WTC11 (cell line): ENCODE data around the gene HS6ST1. TPM values are rescaled to one million over a fixed set of nuclear protein-coding genes. Genes with fewer than 3 reads are reported as not detected.

Source experiments
- ATAC-seq: fragments of 200-7000 bp; cut with Tn5 transposase; 2 replicates; pipeline ENCODE4 v1.10.0; 2021; ENCODE audit warnings: mild to moderate bottlenecking, moderate library complexity
- CTCF ChIA-PET: fragments of 300-600 bp; sonication (Branson Sonifier 250); formaldehyde crosslinking; loops from one replicate; lab custom pipeline; 2021; ENCODE audit warnings: antibody characterized with exemption; lab: Charles Lee
- POLR2A ChIA-PET: fragments of 350-600 bp; sonication (Branson Sonifier 250); formaldehyde crosslinking; loops from one replicate; lab custom pipeline; 2021; ENCODE audit warnings: antibody characterized with exemption; lab: Charles Lee
- DNase-seq: peaks from one replicate; pipeline ENCODE4 v3.0.0; 2021; ENCODE audit warnings: low spot score
- H3K27ac Mint-ChIP-seq: 2 replicates; pipeline ENCODE4 v1.8.0; 2021; ENCODE audit warnings: mixed read lengths
- H3K27me3 Mint-ChIP-seq: 2 replicates; pipeline ENCODE4 v1.8.0; 2021; ENCODE audit warnings: low read depth, mild to moderate bottlenecking, moderate library complexity, mixed read lengths
- H3K36me3 Mint-ChIP-seq: 2 replicates; pipeline ENCODE4 v1.8.0; 2021; ENCODE audit warnings: mixed read lengths
- H3K4me1 Mint-ChIP-seq: 2 replicates; pipeline ENCODE4 v1.8.0; 2022; ENCODE audit warnings: mixed read lengths
- H3K4me3 Mint-ChIP-seq: 2 replicates; pipeline ENCODE4 v1.8.0; 2021; ENCODE audit warnings: mild to moderate bottlenecking, moderate library complexity, mixed read lengths
- H3K9me3 Mint-ChIP-seq: 2 replicates; pipeline ENCODE4 v1.8.0; 2021; ENCODE audit warnings: mixed read lengths
- CBFB ChIP-seq: sonication (generic); formaldehyde crosslinking; IDR thresholded peaks from 2 replicates; pipeline ENCODE4 v1.8.1; 2022; ENCODE audit warnings: mild to moderate bottlenecking, low read depth, missing genetic modification reagents
- ESRRA ChIP-seq: sonication (generic); formaldehyde crosslinking; IDR thresholded peaks from 2 replicates; pipeline ENCODE4 v1.8.1; 2022; ENCODE audit warnings: mild to moderate bottlenecking, missing genetic modification reagents, borderline replicate concordance
- HMGXB4 ChIP-seq: sonication (generic); formaldehyde crosslinking; IDR thresholded peaks from 2 replicates; pipeline ENCODE4 v1.8.1; 2023; ENCODE audit warnings: mild to moderate bottlenecking, moderate library complexity, missing genetic modification reagents
- IRF2 ChIP-seq: sonication (generic); formaldehyde crosslinking; IDR thresholded peaks from 2 replicates; pipeline ENCODE4 v1.8.0; 2022; ENCODE audit warnings: low read depth, missing genetic modification reagents, borderline replicate concordance
- JUN ChIP-seq: sonication (generic); formaldehyde crosslinking; IDR thresholded peaks from 2 replicates; pipeline ENCODE4 v1.8.0; 2023; ENCODE audit warnings: mild to moderate bottlenecking, missing genetic modification reagents
- NFYB ChIP-seq: sonication (generic); formaldehyde crosslinking; conservative IDR thresholded peaks from 2 replicates; pipeline ENCODE4 v1.8.0; 2022; ENCODE audit warnings: low read depth, missing genetic modification reagents
- NR3C1 ChIP-seq: sonication (generic); formaldehyde crosslinking; conservative IDR thresholded peaks from 2 replicates; pipeline ENCODE4 v1.8.1; 2023; ENCODE audit warnings: low read depth, mild to moderate bottlenecking, missing genetic modification reagents
- PRRX2 ChIP-seq: fragments of 250-450 bp; sonication (Bioruptor Pico); IDR thresholded peaks from 2 replicates; pipeline ENCODE4 v1.8.0; 2021; ENCODE audit warnings: mild to moderate bottlenecking
- ZBTB43 ChIP-seq: sonication (generic); formaldehyde crosslinking; IDR thresholded peaks from 2 replicates; pipeline ENCODE4 v1.8.1; 2023; ENCODE audit warnings: mild to moderate bottlenecking, missing genetic modification reagents
- ZMAT4 ChIP-seq: fragments of 250-450 bp; sonication (Bioruptor Pico); IDR thresholded peaks from 2 replicates; pipeline ENCODE4 v1.9.0; 2021; ENCODE audit warnings: mild to moderate bottlenecking
- ZNF232 ChIP-seq: sonication (generic); formaldehyde crosslinking; IDR thresholded peaks from 2 replicates; pipeline ENCODE4 v1.8.0; 2022; ENCODE audit warnings: mild to moderate bottlenecking, missing genetic modification reagents
- ZNF396 ChIP-seq: fragments of 250-450 bp; sonication (Bioruptor Pico); IDR thresholded peaks from 2 replicates; pipeline ENCODE4 v1.8.0; 2021; ENCODE audit warnings: mild to moderate bottlenecking, moderate library complexity, borderline replicate concordance
- ZNF423 ChIP-seq: fragments of 250-450 bp; sonication (Bioruptor Pico); IDR thresholded peaks from 2 replicates; pipeline ENCODE4 v2.1.2; 2022; ENCODE audit warnings: mild to moderate bottlenecking, moderate library complexity
- ZNF425 ChIP-seq: fragments of 250-450 bp; sonication (Bioruptor Pico); conservative IDR thresholded peaks from 2 replicates; pipeline ENCODE4 v1.9.0; 2021; ENCODE audit warnings: mild to moderate bottlenecking
- total RNA-seq: library from RNA; stranded (reverse); gene quantifications from 3 replicates; pipeline ENCODE4 v1.2.3, GENCODE V29; 2021
- TF ChIP-seq, protein P1 (sequence below): sonication (generic); formaldehyde crosslinking; IDR thresholded peaks from 2 replicates; pipeline ENCODE4 v1.8.1; 2022; ENCODE audit warnings: mild to moderate bottlenecking, missing genetic modification reagents, moderate library complexity, borderline replicate concordance
- TF ChIP-seq, protein P2 (sequence below): sonication (generic); formaldehyde crosslinking; conservative IDR thresholded peaks from 2 replicates; pipeline ENCODE4 v1.8.1; 2023; ENCODE audit warnings: mild to moderate bottlenecking, low read depth, missing genetic modification reagents, moderate library complexity
- TF ChIP-seq, protein P3 (sequence below): sonication (generic); formaldehyde crosslinking; IDR thresholded peaks from 2 replicates; pipeline ENCODE4 v1.8.1; 2022; ENCODE audit warnings: missing genetic modification reagents, borderline replicate concordance
- TF ChIP-seq, protein P4 (sequence below): sonication (generic); formaldehyde crosslinking; IDR thresholded peaks from 2 replicates; pipeline ENCODE4 v1.8.0; 2022; ENCODE audit warnings: mild to moderate bottlenecking, missing genetic modification reagents

The HS6ST1 gene
- total RNA-seq, 1 experiment from 2014 or later, result 55.5 TPM

GRCh38 chr2:128293426-128293755, 25.3 kb downstream of the HS6ST1 start:
- Mint-ChIP-seq H3K36me3 (peaks cover 6% of the 10 kb centered on the region), H3K27me3 (no peaks in the 10 kb centered on the region), H3K4me3 (no peak overlapping the region), H3K27ac (peak overlapping the region; percentile 72; the same call in 1 of the 2 replicates), H3K9me3 (peaks cover 3% of the 10 kb centered on the region), H3K4me1 (peaks cover 48% of the 10 kb centered on the region)
- ATAC-seq (no peak), DNase-seq (no peak)
- CTCF ChIA-PET, result interaction anchor here (1.1 kb wide), 2 partner anchors 12 to 15 kb away, joined by 3 read pairs; no protein-coding TSS in a partner anchor
- POLR2A ChIA-PET, result no interaction called here
- TF ChIP-seq ESRRA (CRISPR knock-in tag) (no peak), ZNF232 (CRISPR knock-in tag) (no peak), ZBTB43 (CRISPR knock-in tag) (no peak)
- TF ChIP-seq, protein P1, sequence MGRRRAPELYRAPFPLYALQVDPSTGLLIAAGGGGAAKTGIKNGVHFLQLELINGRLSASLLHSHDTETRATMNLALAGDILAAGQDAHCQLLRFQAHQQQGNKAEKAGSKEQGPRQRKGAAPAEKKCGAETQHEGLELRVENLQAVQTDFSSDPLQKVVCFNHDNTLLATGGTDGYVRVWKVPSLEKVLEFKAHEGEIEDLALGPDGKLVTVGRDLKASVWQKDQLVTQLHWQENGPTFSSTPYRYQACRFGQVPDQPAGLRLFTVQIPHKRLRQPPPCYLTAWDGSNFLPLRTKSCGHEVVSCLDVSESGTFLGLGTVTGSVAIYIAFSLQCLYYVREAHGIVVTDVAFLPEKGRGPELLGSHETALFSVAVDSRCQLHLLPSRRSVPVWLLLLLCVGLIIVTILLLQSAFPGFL (CRISPR knock-in tag), result no peak

- Mint-ChIP-seq H3K4me3 (no peak overlapping the region), H3K9me3 (no peaks in the 10 kb centered on the region), H3K36me3 (0 out of 2 replicates have a peak, but pooled peaks cover 2% of the 10 kb centered on the region), H3K27ac (peak overlapping the region; percentile 72; the same call in 1 of the 2 replicates), H3K4me1 (peaks cover 51% of the 10 kb centered on the region), H3K27me3 (no peaks in the 10 kb centered on the region)
- peak; percentile 18 for ATAC-seq
- no peak for DNase-seq
- POLR2A ChIA-PET, result no interaction called here
- CTCF ChIA-PET, result interaction anchor here (0.9 to 1.1 kb wide), 3 partner anchors 12 to 180 kb away, joined by 3 read pairs; no protein-coding TSS in a partner anchor
- TF ChIP-seq NR3C1 (CRISPR knock-in tag), result no peak
- TF ChIP-seq JUN (CRISPR knock-in tag), result no peak
- no peak for TF ChIP-seq ZNF425 (CRISPR knock-in tag)
- no peak for TF ChIP-seq ZNF396 (CRISPR knock-in tag)
- no peak for TF ChIP-seq HMGXB4
- TF ChIP-seq, protein P2, sequence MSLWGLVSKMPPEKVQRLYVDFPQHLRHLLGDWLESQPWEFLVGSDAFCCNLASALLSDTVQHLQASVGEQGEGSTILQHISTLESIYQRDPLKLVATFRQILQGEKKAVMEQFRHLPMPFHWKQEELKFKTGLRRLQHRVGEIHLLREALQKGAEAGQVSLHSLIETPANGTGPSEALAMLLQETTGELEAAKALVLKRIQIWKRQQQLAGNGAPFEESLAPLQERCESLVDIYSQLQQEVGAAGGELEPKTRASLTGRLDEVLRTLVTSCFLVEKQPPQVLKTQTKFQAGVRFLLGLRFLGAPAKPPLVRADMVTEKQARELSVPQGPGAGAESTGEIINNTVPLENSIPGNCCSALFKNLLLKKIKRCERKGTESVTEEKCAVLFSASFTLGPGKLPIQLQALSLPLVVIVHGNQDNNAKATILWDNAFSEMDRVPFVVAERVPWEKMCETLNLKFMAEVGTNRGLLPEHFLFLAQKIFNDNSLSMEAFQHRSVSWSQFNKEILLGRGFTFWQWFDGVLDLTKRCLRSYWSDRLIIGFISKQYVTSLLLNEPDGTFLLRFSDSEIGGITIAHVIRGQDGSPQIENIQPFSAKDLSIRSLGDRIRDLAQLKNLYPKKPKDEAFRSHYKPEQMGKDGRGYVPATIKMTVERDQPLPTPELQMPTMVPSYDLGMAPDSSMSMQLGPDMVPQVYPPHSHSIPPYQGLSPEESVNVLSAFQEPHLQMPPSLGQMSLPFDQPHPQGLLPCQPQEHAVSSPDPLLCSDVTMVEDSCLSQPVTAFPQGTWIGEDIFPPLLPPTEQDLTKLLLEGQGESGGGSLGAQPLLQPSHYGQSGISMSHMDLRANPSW (CRISPR knock-in tag), result no peak
- TF ChIP-seq PRRX2, result no peak
- TF ChIP-seq, protein P3, sequence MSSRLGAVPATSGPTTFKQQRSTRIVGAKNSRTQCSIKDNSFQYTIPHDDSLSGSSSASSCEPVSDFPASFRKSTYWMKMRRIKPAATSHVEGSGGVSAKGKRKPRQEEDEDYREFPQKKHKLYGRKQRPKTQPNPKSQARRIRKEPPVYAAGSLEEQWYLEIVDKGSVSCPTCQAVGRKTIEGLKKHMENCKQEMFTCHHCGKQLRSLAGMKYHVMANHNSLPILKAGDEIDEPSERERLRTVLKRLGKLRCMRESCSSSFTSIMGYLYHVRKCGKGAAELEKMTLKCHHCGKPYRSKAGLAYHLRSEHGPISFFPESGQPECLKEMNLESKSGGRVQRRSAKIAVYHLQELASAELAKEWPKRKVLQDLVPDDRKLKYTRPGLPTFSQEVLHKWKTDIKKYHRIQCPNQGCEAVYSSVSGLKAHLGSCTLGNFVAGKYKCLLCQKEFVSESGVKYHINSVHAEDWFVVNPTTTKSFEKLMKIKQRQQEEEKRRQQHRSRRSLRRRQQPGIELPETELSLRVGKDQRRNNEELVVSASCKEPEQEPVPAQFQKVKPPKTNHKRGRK, result no peak
- TF ChIP-seq ZMAT4 (CRISPR knock-in tag), result no peak
- no peak for TF ChIP-seq ZNF423 (CRISPR knock-in tag)
- TF ChIP-seq, protein P4, sequence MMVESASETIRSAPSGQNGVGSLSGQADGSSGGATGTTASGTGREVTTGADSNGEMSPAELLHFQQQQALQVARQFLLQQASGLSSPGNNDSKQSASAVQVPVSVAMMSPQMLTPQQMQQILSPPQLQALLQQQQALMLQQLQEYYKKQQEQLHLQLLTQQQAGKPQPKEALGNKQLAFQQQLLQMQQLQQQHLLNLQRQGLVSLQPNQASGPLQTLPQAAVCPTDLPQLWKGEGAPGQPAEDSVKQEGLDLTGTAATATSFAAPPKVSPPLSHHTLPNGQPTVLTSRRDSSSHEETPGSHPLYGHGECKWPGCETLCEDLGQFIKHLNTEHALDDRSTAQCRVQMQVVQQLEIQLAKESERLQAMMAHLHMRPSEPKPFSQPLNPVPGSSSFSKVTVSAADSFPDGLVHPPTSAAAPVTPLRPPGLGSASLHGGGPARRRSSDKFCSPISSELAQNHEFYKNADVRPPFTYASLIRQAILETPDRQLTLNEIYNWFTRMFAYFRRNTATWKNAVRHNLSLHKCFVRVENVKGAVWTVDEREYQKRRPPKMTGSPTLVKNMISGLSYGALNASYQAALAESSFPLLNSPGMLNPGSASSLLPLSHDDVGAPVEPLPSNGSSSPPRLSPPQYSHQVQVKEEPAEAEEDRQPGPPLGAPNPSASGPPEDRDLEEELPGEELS, result no peak
- no peak for TF ChIP-seq CBFB
- TF ChIP-seq NFYB (CRISPR knock-in tag), result no peak
- TF ChIP-seq IRF2 (CRISPR knock-in tag), result no peak
Observed at GRCh38 chr2:128292599-128293425, 25.9 kb downstream of the HS6ST1 start.
